Activated T-cell treated with anti-CD3 and anti-CD28 coated beads for 24 hours (primary cell): Measurements from ENCODE around the gene TYRP1.
"Not testable (repeated sequence)": the region's sequence is repeated elsewhere in the genome, so short reads cannot be mapped to it uniquely, and the experiment has no call there.

Experiments
- DNase-seq: peaks from one replicate; pipeline ENCODE4 v3.0.0-alpha.2; 2020; ENCODE audit warnings: low read depth

Gene TYRP1, protein sequence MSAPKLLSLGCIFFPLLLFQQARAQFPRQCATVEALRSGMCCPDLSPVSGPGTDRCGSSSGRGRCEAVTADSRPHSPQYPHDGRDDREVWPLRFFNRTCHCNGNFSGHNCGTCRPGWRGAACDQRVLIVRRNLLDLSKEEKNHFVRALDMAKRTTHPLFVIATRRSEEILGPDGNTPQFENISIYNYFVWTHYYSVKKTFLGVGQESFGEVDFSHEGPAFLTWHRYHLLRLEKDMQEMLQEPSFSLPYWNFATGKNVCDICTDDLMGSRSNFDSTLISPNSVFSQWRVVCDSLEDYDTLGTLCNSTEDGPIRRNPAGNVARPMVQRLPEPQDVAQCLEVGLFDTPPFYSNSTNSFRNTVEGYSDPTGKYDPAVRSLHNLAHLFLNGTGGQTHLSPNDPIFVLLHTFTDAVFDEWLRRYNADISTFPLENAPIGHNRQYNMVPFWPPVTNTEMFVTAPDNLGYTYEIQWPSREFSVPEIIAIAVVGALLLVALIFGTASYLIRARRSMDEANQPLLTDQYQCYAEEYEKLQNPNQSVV

DNA sequence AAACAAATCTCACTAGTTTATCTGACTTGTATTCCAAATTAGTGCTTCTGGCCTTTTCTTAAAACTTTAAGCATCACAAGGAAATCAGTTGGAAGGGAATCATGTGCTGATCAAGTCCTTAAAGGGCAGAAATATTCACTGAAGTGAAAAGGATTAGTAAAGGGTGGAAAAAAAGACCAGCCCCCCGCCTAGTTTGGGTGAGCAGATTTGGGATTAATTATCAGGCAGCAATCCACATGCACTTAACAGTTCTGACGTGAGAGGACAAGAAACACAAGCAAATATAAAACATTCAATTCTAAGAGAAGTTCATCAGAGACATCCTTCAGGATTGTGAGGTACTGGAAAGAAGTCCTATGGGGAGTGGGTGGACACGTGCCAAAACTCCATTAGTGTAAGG, at the start of gene TYRP1:
TSS of gene TYRP1 (plus strand) at position 245 of the 400 bp plus-strand sequence. CDS start 612 bp downstream, outside the sequence.
- DNase-seq = no peak

GRCh38 chr9:12643686-12644085, 49.5 kb upstream of the TYRP1 start:
- DNase-seq = no peak

GRCh38 chr9:12648925-12649324, 44.3 kb upstream of the TYRP1 start:
- no peak for DNase-seq

DNA sequence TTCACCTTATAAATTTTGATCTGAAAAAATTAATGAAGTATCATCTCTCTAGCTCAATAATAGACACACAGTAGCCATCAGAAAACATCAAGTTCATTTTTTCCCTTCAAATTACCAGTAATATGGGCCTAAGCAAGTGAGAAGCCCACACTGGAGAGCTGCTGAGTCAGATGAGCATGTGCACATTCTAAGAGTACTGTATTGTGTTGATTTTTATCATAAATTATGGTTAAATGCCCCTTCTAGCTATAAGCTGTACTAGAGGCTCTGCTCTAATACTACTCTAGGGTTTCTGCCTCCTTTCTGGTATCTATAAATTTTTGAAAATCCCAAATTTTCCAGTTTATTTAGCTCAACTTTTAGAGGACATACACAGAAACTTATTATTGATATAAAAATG, 42.1 kb upstream of the TYRP1 start:
- DNase-seq = no peak

DNA sequence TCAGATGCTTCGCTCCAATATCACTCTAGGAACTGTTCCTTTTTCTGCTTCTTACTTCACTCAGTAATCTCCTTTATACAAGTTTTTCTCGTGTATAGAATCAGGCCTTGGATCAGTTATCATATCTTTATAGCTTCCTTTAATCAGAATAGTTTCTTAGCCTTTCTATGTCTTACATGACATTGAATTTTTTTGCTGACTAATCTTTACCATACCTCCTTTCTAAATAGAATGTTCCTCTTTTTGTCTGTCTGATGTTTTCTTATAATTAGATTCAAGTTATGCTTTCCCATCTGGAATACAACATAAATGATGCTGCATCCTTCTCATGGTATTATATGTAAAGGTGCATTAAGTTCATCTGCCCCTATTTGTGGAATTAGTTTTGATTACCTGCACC, 40.2 kb upstream of the TYRP1 start:
- DNase-seq = no peak

GRCh38 chr9:12656803-12657202, 36.4 kb upstream of the TYRP1 start:
- DNase-seq = no peak

DNA sequence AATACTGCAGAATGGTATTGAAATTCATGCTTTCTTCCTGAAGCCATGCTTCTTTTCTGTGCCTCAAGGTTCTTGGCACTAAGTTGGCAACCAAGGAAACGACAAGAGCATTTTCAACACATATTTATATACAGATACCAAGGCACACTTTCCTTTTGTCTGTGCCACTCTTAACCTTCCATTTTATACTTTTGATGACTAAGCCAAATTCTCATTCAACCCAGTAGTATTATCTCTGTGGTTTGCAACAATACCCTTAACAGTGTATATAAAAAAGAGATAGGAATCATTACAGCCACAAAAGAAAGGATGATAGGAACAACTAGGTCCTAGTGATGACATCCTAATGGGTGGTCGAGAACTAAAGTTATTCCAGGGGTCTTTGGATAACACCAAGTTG, 36.0 kb upstream of the TYRP1 start:
- no peak for DNase-seq

DNA sequence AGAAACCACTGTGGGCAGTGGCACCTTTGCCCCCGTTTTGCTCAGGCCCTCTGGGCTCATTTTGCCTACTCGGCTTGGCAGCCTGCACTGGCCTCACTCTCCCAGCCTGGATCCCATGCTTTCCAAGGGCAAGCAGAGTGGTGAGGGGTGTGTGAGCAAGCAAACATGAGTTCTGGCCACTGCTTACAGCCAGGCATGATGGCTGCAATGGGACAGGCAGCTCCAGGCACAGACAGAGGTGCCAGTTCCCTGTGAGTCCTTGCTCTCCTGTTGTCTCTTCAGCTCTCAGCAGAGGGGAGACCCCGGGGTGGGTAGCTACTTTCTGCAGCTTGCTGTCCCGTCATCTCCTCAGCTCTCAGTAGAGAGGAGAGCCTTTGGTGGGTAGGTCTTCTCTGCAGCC, 35.2 kb upstream of the TYRP1 start:
- no peak for DNase-seq

GRCh38 chr9:12658531-12659209, 34.5 kb upstream of the TYRP1 start:
- DNase-seq = no peak

- DNase-seq = no peak
Observed at GRCh38 chr9:12659220-12659619, 34.0 kb upstream of the TYRP1 start.

GRCh38 chr9:12666813-12667212, 26.4 kb upstream of the TYRP1 start:
- no peak for DNase-seq

DNA sequence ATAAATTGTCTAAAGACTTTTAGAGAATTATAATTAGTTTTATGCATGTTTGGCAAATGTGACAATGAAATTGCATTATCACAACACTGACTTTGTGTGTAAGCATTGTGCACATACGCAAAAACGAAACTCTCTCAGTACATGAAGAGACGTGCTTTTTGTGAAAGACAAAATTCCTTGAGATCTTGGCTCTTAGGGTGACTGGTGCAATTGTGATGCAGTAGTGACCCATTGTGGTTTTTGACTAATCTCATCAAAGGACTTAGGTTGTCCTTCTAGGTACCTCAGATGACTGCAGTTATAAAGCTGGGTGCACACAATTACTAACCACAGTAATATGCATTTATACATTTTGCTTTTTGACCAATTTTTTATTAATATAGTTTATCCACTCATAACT, 25.3 kb upstream of the TYRP1 start:
- no peak for DNase-seq

GRCh38 chr9:12670006-12670405, 23.2 kb upstream of the TYRP1 start:
- no peak for DNase-seq

GRCh38 chr9:12674961-12675360, 18.2 kb upstream of the TYRP1 start:
- no peak for DNase-seq

DNA sequence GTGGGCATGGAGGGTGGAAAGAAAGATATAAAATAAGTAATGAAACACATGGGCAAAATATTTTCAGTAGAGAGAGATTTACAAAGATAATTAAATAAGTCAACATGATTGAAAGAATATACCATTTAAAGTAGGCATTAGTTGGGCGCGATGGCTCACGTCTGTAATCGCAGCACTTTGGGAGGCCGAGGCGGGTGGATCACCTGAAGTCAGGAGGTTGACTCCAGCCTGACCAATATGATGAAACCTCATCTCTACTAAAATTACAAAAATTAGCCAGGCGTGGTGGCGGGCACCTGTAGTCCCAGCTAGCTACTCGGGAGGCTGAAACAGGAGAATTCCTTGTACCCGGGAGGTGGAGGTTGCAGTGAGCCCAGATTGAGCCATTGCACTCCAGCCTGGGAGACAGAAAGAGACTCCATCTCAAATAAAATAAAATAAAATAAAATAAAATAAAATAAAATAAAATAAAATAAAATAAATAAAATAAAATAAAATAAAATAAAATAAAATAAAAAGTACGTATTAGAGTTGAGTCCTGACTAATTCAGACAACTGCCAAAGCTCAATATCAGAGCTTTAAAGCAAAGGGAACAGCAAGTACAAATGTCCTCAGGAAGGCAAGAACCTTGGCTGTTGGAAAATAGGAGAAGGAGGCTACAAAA, 15.6 kb upstream of the TYRP1 start:
- not testable (repeated sequence) for DNase-seq

DNA sequence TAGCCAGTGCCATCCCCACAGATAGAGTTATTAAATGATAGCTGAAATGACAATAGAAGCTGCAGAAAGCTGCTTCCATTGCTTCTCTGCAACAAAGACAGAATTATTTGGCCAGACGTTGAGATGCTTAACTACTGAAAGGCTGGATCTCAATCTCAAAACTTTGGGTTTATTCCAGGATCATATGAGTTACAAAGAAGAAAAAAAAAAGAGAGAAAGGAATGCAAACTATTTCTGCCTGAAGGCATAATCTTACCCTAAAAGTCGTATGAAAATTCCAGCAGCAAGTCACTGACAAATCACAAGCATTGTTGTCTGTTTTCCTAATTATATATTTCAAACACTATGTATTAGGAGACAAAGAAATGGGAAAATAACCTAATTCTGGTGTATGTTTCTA, 12.8 kb upstream of the TYRP1 start:
- DNase-seq = no peak

- DNase-seq = no peak
Observed at GRCh38 chr9:12680757-12681156, 12.4 kb upstream of the TYRP1 start.

DNA sequence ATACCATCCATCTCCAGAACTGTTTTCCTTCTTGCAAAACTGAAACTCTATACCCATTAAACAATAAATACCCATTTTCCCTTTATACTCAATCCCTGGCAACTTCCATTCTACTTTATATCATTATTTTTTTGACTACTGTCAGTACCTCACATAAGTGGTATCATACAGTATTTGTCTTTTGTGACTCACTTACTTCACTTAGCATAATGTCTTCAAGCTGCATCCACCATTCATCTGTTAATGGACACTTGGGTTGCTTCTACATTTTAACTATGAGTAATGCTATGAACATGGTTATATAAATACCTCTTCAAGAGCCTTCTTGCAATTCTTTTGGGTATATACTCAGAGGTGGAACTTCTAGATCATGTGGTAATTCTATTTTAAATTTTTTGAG, 11.6 kb upstream of the TYRP1 start:
- no peak for DNase-seq

DNA sequence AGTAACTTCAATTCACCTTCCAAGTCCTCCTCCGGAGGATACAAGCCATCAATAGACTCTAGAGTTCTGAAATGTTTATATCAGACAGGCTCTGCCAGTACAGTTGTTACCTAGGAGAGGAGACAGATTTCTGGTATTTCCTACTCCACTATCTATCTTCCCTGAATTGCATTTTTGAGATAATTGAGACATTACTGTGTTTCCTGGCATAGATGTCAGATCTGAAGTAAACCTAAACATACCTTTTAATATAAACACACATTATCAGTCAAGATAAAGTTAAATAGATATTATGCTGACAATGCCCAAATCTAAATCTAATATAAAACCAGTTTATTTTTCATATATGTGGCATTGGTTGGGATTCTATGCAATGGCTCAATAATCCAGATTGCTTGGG, 8.2 kb upstream of the TYRP1 start:
- no peak for DNase-seq

DNA sequence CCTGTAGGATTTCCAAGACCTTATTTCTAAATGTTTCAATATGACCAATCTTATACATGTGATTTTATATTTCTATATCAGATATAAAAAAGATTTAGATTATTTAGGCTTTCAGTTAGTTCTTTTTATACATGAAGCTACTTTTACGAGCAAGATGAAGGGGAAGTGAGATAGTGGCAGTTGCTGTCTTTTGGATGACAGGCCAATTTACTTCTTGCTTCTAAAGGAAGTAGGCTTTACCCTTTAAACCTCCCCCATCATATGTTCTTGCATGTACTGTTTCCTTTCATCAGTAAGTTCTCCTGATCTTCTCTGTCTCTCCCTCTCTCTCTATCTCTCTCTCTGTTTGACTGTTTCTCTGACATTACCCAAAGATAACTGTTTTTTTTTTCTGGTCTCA, 4.0 kb upstream of the TYRP1 start:
- DNase-seq = no peak

GRCh38 chr9:12694013-12694412, 828 bp downstream of the TYRP1 start:
- DNase-seq = no peak

DNA sequence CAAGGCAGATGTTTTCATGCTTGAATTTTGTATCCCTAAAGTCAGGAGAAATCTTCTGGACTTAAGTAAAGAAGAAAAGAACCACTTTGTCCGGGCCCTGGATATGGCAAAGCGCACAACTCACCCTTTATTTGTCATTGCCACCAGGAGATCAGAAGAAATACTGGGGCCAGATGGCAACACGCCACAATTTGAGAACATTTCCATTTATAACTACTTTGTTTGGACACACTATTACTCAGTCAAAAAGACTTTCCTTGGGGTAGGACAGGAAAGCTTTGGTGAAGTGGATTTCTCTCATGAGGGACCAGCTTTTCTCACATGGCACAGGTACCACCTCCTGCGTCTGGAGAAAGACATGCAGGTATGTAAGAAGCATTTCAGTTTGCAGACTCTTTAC, 2.3 kb downstream of the TYRP1 start:
- no peak for DNase-seq
